GM18526 (cell line): ENCODE results near the gene ODAD4.

Experiments used
- POLR2A ChIP-seq: IDR thresholded peaks from 3 replicates; pipeline ENCODE4 v1.6.1; 2011; ENCODE audit not compliant: insufficient read length; ENCODE audit errors: extremely low read depth

Gene ODAD4

DNA sequence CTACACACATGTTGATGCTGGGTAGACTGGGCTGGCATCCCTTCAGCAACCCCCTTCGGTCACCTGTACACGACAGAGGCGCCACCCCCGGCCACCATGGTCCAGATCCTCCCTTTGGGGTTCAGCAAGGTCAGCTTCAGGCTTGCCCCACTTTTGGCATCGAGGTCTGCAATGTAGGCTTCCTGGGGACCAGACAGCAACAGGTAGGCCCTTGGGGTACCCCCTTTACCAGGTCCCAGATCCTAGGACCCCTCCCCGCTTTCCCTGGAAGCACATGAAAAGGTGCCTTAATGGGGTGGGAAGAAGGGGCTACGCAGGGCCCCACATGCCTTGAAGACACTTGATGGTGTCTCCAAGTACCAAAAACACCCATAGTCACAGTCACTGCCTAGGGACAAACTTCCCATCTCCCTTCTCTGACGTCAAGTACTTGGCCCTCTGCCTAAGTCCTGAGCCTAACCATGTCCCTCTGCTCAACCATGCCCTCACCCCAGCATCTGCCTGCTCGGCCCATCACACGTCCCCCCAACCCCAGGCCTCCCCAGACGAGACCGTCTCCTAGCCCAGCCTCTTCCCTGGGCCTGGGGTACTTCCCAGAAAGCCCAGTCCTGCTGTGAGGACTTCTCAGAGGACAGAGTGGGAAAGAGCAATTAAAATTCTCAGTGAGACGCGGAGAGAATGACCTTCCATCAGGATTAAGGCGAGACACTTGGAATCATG is 23.8 kb upstream of the ODAD4 start:
- no peak for TF ChIP-seq POLR2A

DNA sequence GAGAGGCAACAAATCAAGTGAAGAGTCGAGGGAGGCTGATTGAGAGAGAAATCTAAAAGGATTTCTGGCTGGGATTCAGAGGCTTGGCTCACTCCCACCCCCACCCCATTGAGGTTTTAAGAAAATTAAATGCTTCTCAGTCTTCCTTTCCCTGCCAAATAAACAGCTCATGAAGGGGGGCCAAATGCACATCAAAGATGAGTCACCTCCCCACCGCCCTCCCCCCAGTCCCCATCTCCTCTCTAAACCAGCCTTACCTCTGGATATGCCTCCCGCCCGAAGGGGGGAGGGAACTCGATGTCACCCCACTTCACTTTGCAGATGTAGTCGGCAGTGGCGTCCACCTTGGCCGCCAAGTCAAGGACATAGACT is 23.2 kb upstream of the ODAD4 start:
- TF ChIP-seq POLR2A, result no peak

DNA sequence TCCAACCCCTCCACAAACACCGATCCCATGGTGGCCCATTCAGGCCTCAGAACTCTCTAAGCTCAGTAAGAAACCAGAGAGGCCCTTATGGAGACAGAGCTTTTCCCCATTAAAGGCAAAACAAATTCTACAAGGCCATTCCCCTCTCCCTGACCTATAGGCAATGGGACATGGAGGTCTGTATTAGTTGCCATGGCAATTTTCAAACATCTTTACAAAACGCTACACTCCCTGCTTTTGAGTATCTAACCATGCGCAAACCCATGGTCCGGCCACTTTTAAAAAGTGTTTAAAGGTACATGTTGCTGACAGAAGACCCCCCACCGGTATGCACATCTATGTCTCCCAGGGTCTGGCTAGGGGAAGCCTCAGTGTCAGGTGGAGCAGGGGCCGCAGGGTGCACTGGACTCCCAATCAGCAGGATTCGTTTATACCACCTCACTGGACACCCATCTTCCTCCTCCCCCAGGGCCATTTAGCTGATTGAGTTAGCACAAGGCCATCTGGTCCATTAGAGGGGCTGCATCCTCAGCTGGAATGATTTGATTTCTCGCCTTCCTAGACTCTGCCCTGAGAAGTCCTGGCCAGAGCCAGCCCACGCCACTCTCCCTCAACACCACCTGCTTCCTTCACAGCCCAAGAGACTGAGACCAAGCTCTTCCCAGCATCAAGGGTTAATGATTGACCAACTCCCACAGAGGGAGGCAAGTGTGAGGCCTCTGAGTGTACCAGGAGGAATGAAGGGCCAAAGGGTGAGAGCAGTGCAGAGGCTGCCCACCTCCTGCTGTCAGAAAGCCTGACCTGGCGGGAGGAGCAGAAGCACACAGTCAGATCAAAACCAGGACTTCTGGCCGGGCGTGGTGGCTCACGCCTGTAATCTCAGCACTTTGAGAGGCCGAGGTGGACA is 22.5 kb upstream of the ODAD4 start:
- TF ChIP-seq POLR2A, result no peak

DNA sequence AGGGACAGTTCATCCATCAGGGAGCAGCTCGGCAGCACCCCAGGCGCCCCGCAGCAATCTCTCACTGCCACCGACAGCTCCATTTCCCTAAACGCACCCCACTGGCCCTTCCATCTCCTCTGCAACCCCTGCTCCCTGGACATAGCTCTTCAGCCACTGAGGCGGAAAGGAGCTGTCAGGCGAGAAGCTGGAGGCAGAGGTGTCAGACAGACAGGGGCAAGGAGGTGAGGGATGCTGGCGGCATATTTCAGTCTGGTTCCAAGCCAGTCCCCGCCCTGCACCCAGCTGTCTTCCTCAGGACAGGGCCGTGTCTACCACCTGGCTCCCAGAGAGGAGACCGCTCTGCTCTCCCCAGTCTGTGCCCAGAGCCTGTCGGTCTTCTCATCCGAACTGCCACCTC is 21.3 kb upstream of the ODAD4 start:
- no peak for TF ChIP-seq POLR2A

DNA sequence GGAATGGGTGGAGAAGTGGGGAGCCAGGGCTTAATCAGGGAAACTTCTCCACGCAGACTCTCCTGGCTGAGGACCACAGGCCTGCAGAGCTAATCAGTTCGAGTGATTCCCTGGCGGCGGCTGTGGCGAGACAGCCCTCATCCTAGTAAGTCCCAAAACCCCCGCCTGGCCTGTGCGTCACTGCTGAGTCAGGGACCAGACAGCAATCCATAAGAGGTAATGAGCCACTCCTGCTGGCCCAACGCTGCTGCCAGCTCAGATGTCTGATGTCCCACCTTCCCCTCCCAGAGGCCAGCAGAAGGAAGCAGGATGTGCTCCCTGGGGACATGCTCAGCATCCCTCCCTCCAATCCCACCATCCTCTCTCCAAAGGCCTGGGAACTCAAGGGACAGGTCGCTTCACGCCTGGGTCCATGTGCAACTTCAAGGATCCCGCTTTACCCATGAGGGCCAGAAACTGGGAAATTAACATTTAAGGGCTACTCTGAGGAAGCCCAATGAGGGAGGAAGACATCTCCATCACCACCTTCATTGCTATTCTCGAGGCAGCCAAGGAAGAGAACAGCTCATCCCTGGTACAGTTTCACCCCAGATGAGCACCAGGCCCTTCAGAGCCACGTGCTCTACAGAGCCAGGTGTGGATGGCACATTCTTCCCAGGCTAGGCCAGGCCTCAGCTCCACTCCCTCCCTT is 19.6 kb upstream of the ODAD4 start:
- TF ChIP-seq POLR2A, result no peak

DNA sequence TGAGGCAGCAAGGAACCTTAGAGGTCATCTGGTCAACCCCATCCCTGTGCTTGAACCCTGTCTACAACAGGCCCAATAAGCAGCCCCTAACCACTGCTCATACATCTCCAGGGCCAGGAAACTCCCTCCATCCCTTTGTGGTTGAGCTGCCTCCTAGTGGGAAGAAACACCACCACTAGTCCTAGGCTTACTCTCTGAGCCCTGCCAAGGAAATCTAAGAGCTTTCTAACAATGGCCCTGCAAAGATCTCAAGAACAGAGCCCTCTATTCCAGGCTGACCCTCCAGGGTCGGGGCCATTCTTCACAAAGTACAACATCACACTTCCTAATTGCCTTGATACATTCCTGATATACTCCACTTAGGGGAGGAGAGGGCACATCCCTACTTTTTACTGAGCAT is 17.5 kb upstream of the ODAD4 start:
- no peak for TF ChIP-seq POLR2A

DNA sequence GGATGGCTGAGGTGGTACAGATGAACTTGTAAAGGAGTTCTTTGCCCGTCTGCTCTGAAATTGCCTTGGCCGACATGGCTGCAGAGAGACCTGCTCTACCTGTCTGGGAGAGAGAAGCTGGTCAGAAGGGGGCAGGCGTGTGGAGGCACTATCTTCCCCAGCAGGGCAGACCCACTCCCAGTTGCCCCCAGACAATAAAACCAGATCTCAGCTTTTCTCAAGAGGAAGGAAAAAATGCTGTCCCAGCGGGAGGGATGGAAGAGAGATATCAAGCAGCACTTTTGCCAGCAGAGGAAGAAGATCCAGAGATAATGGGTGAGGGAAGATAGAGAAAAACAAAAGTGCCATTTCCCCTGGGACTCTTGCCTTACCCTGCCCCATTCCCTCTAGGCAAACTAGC is 16.6 kb upstream of the ODAD4 start:
- no peak for TF ChIP-seq POLR2A

DNA sequence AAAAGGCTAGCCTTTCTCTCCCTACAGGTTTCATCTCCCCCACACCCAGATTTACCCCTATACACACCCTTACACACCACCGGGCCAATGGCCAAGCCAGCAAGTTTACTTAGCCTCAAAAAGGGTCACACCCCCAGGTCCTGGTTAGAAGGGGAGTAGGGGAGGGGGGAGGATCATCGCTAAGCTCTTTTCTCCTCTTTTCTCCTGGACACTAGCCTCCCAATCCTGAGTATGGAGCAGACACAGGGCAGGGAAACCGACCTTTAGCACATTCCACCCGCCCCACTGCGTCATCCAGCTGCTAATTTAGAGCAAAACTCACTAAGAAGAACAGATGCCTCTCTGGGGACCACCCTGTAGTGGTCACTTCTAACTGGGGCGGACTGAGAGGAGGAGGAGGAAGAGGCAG is 16.1 kb upstream of the ODAD4 start:
- no peak for TF ChIP-seq POLR2A

DNA sequence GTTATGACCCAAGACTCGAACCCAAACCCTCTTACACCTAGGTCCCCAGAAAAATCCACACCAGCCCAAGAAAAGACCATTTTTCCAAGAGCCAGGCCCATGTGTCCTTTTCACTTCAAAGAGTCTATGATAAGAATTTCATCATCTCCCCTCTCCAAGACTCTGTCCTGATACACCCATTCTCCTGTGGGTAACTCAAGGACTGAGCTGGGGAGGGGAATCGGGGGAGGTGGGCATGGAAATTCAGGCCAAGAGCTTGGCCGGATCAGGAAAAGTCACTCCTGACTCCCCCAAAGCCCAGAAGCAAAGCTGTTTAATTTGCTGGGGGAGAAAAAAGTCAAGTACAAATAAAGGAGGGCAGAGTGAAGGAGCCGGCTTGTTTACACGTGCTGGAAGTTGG is 15.4 kb upstream of the ODAD4 start:
- no peak for TF ChIP-seq POLR2A

DNA sequence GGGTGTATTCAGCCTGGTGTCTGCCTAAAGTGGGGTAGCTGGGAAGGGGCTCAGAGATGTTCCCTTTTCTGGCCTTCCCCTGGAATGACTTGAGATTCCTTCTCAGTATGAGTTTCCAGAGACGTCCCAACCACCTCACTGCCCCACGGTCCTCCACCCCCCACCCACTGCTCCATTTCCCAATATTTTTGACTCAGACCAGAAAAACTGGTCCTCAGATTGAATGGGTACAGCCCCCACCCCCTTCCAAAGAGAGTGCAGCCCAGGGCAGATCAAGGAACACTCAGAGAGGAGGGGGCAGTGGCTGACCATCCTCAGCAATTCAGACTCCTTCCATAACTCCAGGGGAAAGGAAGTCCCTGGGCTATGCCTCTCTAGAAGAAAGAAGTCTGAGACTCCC is 14.9 kb upstream of the ODAD4 start:
- no peak for TF ChIP-seq POLR2A

DNA sequence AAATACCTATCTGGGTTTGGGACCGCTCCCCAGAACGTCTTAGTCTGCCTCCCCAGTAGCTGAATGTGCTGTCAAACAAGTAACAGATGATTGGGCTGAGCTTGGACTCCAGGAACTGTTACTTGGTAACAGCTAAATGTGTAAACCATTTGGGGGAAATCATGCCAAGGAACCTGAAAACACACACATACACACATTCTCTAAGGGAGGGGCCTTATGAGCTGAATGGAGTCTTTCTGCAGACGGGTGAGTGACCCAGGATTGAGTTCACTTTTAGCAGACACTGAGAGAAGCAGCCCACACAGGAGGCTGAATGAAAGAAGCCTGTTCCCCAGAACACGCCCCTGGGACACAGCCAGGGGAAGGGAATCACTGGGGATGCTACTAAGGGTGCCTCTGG is 13.2 kb upstream of the ODAD4 start:
- TF ChIP-seq POLR2A, result no peak

DNA sequence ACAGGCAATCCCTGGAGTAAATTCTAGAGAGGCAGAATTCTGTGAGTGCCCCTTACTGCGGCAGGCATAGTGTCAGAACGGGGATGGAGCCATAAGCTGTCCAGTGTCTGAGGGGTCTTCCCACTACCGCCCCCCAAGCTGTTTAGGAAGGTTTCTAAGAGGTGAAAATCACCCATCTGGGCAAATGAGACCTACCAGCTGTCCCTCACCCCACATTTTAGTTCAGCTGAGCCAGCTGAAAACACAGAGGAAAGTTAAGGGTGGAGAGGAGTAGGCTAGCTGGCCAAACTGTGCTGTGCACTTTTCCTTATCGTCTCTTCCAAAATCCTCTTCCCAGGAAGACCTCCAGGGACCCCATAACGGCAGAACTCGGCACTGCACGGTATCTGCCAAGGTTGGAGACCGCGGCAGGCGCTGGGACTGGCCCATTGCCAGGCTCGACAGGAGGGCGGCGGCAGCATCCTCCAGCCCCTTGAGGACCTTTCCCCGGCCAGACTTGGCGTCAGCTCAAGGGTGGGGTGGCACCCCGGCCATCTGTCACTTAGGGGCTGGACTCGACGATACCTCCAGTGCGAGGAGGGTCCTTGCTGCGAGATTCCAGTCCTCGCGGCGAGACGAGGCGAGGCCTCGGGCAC is 12.6 kb upstream of the ODAD4 start:
- no peak for TF ChIP-seq POLR2A

DNA sequence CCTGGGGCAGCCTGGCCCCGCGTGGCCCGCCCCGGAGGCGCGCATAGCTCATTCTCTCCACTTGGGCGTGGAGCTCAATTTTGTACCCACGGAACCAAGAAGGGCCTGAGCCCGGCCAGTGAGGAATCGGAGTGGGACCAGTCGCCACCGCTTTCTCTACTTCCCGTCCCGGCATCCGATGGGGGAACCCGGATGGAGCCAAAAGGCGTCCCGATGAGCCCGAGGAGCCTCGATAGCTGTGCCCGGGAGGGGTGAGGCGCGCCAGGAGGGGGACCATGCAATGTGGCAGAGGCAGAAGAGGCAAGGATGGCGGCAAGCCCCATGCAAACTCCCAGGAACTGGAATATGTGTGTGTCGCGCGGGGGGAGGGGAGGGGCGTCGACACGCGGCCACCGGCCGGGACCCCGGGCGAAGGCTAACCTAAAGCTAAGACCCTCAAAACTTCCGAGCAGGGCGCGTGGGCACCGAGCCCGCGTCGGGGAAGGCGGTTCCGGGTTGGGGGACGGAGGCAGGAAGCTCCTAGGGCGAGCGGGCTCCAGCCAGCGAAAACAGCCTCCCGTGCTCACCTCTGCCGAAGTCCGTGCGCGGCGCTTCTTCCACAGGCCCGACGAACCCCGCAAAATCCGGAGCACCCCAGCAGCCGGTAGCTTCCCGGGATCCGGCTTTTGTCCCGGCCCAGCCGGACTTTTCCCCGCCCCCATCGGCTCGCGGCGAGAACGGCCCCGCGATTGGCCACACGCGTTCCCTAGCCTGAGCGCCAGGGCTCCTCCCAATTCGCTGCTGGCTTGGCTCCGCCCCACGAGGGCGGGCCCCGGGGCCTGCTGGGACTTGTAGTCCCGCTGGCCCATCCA is 11.9 kb upstream of the ODAD4 start, which contains the start of gene ACLY:
ACLY (minus strand) TSS at position 638 of the 851 bp plus-strand sequence. CDS start 5,078 bp downstream, outside the sequence.
- TF ChIP-seq POLR2A, result peak; percentile 87

DNA sequence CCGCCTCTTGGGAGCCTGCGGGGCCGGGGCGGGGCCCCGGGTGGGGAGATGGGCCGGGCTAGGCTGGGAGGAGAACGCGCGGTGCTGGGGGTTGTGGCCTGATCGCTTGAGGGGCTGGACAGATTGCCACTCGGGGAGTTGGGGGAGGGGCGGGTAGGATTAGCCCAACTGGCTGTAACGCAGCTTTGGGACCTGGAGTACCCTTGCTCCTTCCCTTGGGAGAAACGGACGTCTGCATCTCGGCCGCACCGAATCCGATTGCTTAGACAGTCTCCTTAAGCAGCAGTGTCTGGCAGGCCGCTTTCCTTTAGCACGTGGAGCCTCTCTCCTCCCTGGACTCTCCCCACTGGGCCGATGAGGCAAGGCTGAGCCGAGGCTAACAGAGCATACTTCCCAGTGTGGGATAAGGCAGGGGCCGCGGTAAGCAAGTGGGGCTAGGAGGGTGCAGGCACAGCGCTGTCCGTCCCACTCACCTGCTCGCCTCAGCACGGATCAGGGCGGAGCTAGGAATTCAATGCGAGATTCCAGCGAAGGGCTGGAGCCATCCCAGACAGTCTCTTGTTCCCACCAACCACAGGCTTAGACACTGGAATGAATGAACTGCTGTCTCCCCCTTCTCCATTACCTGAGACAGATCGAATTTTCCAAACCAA is 11.1 kb upstream of the ODAD4 start:
- no peak for TF ChIP-seq POLR2A
